HCEC 1CT (cell line): Measurements from ENCODE around the gene MDGA2.
"Not testable (repeated sequence)": the region's sequence is repeated elsewhere in the genome, so short reads cannot be mapped to it uniquely, and the experiment has no call there.

Experiments used
- DNase-seq: peaks from one replicate; pipeline ENCODE4 v3.0.0-alpha.2; 2017

The MDGA2 gene

GRCh38 chr14:47065326-47065725 lies 610.1 kb downstream of the MDGA2 start:
- DNase-seq = no peak

- no peak for DNase-seq
These were observed 615.4 kb downstream of the MDGA2 start for GRCh38 chr14:47060050-47060449.

GRCh38 chr14:47057364-47057763 lies 618.0 kb downstream of the MDGA2 start:
- no peak for DNase-seq

DNA sequence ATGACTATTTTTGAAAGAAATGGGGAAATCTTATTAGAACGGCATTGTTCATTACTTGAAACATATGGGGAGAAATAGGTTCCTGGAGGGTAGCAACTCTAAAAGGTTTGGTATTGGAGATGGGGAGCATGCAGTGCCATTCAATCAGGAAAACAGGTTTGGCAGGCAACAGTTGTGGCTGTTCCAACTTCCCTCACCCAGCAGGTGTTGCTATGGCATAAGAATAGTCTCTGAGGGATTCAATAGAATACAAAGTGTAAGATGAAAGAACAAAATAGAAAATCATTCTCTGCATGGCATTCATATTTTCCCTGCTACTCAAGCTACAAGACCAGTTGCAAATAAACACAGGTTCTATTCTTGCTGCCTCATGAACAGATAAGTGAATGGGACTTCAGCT lies 630.6 kb downstream of the MDGA2 start:
- no peak for DNase-seq

- DNase-seq = no peak
These were observed 634.9 kb downstream of the MDGA2 start for GRCh38 chr14:47040550-47040949.

GRCh38 chr14:47039336-47039735 lies 636.1 kb downstream of the MDGA2 start:
- no peak for DNase-seq

GRCh38 chr14:47022721-47023120 lies 652.7 kb downstream of the MDGA2 start:
- no peak for DNase-seq

DNA sequence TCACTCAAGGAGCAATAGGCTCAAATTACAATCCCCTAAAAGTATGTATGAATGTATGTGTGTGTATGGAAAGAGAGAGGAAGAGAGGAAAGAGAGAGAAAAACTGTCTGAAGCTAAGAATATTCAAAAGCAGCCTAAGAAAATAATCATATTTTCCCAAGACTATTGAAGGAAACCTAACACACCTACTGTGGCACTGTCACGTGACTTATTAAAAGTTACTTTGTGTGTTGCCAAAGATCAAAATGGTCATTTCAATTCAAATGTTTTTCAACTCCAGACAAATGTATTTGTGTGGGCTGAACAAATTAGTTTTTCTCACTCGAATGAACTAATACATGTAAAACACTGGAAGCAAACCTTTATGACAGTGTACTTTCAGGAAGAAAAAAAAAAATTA lies 654.9 kb downstream of the MDGA2 start:
- DNase-seq = no peak

- no peak for DNase-seq
These were observed 662.7 kb downstream of the MDGA2 start for GRCh38 chr14:47012533-47013280.

DNA sequence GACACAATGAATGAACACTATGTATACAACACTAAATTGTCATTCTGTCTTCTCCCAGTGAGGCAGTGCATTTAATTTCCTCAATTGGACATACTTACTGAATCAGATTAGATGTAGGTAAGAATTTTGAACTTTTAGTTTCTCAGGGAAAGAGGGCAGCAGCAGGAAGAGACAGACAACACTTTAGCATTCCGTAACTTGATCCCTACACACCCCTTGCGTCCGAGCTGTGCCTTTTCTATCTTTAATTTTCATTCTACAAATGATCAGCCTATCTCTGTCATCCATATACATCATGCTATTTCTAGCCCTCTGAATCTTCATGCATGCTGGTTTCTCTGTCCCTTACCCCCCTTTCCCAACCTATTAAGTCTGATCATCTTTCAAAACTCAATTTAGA lies 665.8 kb downstream of the MDGA2 start:
- no peak for DNase-seq

GRCh38 chr14:47008732-47009131 lies 666.7 kb downstream of the MDGA2 start:
- no peak for DNase-seq

DNA sequence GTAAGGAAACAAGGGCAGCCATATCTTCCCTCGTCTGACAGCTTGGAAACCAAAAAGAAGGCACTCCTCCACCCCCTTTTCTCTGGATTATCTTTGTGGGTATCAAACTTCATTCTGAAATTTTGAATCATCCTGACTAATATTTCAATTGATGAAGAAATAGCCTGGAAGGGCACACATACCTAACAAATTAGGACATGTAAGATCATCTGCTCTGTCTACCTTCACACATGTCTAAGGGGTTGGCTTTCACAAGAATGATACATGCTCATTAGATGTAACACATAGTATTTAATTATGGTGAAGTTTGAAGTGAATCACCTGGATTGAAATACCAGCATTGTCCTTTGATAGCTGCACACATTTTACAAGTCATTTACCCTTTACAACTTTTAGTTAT lies 675.7 kb downstream of the MDGA2 start:
- no peak for DNase-seq

DNA sequence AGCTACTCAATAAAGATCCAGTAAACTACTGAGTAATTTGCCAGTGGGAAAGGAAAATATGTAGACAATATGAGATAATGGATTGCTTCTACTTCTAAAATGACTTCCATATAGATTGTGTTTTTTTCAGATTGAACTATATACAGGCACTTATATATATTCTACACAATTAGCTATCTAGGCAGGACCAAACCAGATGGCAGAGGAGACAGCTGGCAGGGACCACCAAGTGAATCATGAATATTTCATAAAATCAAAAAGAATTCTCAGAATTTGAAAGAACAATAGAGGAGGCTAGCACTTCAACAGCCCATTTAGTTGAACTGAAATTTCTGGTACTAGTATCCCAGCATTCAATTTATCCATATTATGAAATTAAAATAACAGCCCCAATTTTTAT lies 685.8 kb downstream of the MDGA2 start:
- no peak for DNase-seq

GRCh38 chr14:46988312-46988711 lies 687.1 kb downstream of the MDGA2 start:
- DNase-seq = no peak

GRCh38 chr14:46985529-46986380 lies 689.6 kb downstream of the MDGA2 start:
- DNase-seq = no peak

- DNase-seq = no peak
These were observed 702.1 kb downstream of the MDGA2 start for GRCh38 chr14:46973295-46973694.

GRCh38 chr14:46964378-46964777 lies 711.0 kb downstream of the MDGA2 start:
- no peak for DNase-seq

GRCh38 chr14:46951103-46951502 lies 724.3 kb downstream of the MDGA2 start:
- DNase-seq = no peak

DNA sequence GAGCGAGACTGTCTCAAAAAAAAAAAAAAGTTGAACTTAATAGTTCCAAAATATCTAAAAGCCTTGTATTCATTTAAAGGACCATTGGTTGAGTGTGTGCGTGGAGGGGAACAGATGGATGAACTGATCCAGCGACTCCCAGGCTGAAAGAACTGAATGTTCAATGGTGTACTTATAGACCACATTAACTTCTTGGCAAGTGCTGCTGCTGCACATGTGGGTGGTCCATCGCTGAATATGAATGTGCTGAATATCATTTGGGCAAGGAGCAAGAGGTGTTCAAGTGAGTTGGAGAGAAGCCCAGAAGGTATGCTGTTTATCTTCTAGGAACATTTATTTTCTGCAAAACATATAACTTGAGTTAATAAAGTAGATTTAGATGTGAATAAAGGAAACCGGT lies 734.8 kb downstream of the MDGA2 start:
- DNase-seq = no peak

- no peak for DNase-seq
These were observed 754.9 kb downstream of the MDGA2 start for GRCh38 chr14:46920542-46920941.

GRCh38 chr14:46915539-46915938 lies 759.9 kb downstream of the MDGA2 start:
- not testable (repeated sequence) for DNase-seq

DNA sequence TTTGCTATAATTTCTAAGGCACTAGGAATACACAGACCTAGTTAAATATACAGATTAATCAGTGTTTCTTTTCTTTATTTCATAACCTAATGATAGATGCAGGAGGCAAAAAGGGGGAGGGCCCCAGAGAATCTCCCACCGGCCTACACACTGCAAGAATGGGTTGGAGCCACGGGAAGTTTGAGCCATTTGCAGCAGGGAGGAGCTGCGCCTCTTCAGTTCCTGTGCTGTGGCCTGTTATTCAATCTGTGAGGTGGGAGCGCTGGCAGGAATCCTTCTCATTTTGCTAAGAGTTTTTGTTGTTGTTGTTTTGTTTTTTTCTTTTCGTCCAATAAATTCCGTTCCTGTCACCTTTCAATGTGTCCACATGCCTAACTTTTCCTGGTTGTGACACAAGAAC lies 772.6 kb downstream of the MDGA2 start:
- DNase-seq = no peak

GRCh38 chr14:46894476-46894875 lies 780.9 kb downstream of the MDGA2 start:
- DNase-seq = no peak

- DNase-seq = no peak
These were observed 788.3 kb downstream of the MDGA2 start for GRCh38 chr14:46887144-46887543.
